ENCODE data around the gene CYP24A1. TPM values are rescaled to one million over a fixed set of nuclear protein-coding genes. Genes with fewer than 3 reads are reported as not detected.

The CYP24A1 gene
- total and polyA plus RNA-seq, 2 donors (not counting 3 experiments of a cell fraction or from before 2014, with no cell fraction given) = not detected

- no TSS peak for BruUV-seq (replicated peaks)
- peaks cover 6% of the 10 kb centered on the region for H3K4me1 ChIP-seq (ENCODE audit: control insufficient read depth, extremely low read depth, insufficient read depth, low read length)
- H3K9ac ChIP-seq (replicated peaks; ENCODE audit: extremely low read depth, insufficient read depth, low read length) = no peak overlapping the region
- H3K27me3 ChIP-seq (ENCODE audit: control insufficient read depth in 2 of 2, insufficient read depth in 2 of 2, low read length in 2 of 2) = no peaks in the 10 kb centered on the region
- dilution Hi-C loops (cut with MboI; ENCODE audit: extremely low pct_ligation_motif_present, low sequenced_read_pairs) (no loop called here), intact Hi-C loops (cut with micrococcal nuclease) (loop anchor here (10.0 kb wide), 1 partner anchor 1720 kb away; no protein-coding TSS in a partner anchor)
- no peak overlapping the region for H3K4me2 ChIP-seq (ENCODE audit: insufficient read depth, low read length)
- H3K9me3 ChIP-seq (replicated peaks; ENCODE audit: control insufficient read depth, insufficient read depth, low read length) = no peaks in the 10 kb centered on the region
- TF ChIP-seq MYC (IDR thresholded peaks at IDR 0.05; ENCODE audit: low read depth, low read length) (no peak), CTCF (IDR thresholded peaks at IDR 0.05; ENCODE audit: extremely low read depth in 1 of 2, insufficient read depth in 1 of 2, low read depth in 1 of 2, low read length in 2 of 2) (no peak), MAX (IDR thresholded peaks at IDR 0.05; ENCODE audit: insufficient read depth, insufficient read length) (no peak), FOS (IDR thresholded peaks at IDR 0.05; ENCODE audit: borderline replicate concordance, insufficient read depth, low read length) (no peak), POLR2A (IDR thresholded peaks at IDR 0.05; ENCODE audit: low read depth, low read length) (no peak), JUN (IDR thresholded peaks at IDR 0.05; ENCODE audit: borderline replicate concordance, insufficient read depth, insufficient read length, low read depth) (no peak), GATA2 (IDR thresholded peaks at IDR 0.05; ENCODE audit: insufficient read depth, insufficient read length, low read depth, low read length) (no peak), POLR2AphosphoS5 (IDR thresholded peaks at IDR 0.05; ENCODE audit: insufficient read depth, low read depth, low read length) (no peak), EZH2 (IDR thresholded peaks at IDR 0.05; ENCODE audit: borderline replicate concordance, low read depth, low read length, severe bottlenecking) (no peak)
- no peaks in the 10 kb centered on the region for H3K9me1 ChIP-seq (replicated peaks; ENCODE audit: control insufficient read depth, extremely low read depth, insufficient read depth, low read length)
- H4K20me1 ChIP-seq (replicated peaks; ENCODE audit: control insufficient read depth, extremely low read depth, insufficient read depth, low read length) = no peaks in the 10 kb centered on the region
- DNase-seq (ENCODE audit: low read depth, low spot score) = no peak
- H3K36me3 ChIP-seq (ENCODE audit: control insufficient read depth in 2 of 2, extremely low read depth in 1 of 2, insufficient read depth in 2 of 2, low read length in 2 of 2) = no peaks in the 10 kb centered on the region
- CTCF ChIA-PET = no interaction called here
- FAIRE-seq = no peak
- no peak overlapping the region for H3K4me3 ChIP-seq (replicated peaks in 1 of 3; ENCODE audit: insufficient read depth in 1 of 3, low read depth in 1 of 3, low read length in 3 of 3)
- POLR2A ChIA-PET = no interaction called here
- peaks cover 31% of the 10 kb centered on the region for H3K79me2 ChIP-seq (ENCODE audit: control insufficient read depth, insufficient read depth, low read length)
- no peak overlapping the region for H2AFZ ChIP-seq (ENCODE audit: low read depth, low read length)
- H3K27ac ChIP-seq (ENCODE audit: insufficient read depth, low read depth, low read length) = no peak overlapping the region
These were observed 41.5 kb upstream of the CYP24A1 start for GRCh38 chr20:54215157-54215789.
